Calu3 (cell line): ENCODE results near the gene CAPN7. TPM values are rescaled to one million over a fixed set of nuclear protein-coding genes. Genes with fewer than 3 reads are reported as not detected.

Experiments used
- BruUV-seq: library from RNA; stranded (reverse); fragments of 400-500 nt; replicated peaks from 2 replicates; lab custom pipeline; 2021; lab: Mats Ljungman, UMichigan
- CTCF ChIA-PET: fragments of 300-600 bp; sonication (Branson Sonifier 250); formaldehyde crosslinking; loops from one replicate; lab custom pipeline; 2022; ENCODE audit warnings: antibody characterized with exemption; lab: Charles Lee
- DNase-seq: peaks from one replicate; pipeline ENCODE4 v3.0.0; 2022
- H3K27ac Mint-ChIP-seq: one replicate; pipeline ENCODE4 v1.8.0; 2022; ENCODE audit warnings: mixed read lengths; ENCODE audit not compliant: unreplicated experiment
- H3K27me3 Mint-ChIP-seq: one replicate; pipeline ENCODE4 v1.8.0; 2022; ENCODE audit warnings: mixed read lengths; ENCODE audit not compliant: unreplicated experiment
- H3K36me3 Mint-ChIP-seq: one replicate; pipeline ENCODE4 v1.8.0; 2022; ENCODE audit warnings: mild to moderate bottlenecking, moderate library complexity, mixed read lengths; ENCODE audit not compliant: insufficient read depth, unreplicated experiment
- H3K4me1 Mint-ChIP-seq: one replicate; pipeline ENCODE4 v1.8.0; 2022; ENCODE audit warnings: mild to moderate bottlenecking, low read depth, mixed read lengths; ENCODE audit not compliant: unreplicated experiment
- H3K4me3 Mint-ChIP-seq: one replicate; pipeline ENCODE4 v1.8.0; 2022; ENCODE audit warnings: mild to moderate bottlenecking, low read depth, moderate library complexity, mixed read lengths; ENCODE audit not compliant: unreplicated experiment
- H3K9me3 Mint-ChIP-seq: one replicate; pipeline ENCODE4 v1.8.0; 2022; ENCODE audit warnings: low read depth, mixed read lengths; ENCODE audit not compliant: unreplicated experiment
- CTCF ChIP-seq: fragments of 200-600 bp; IDR thresholded peaks from one replicate; pipeline ENCODE4 v1.8.0; 2022; ENCODE audit warnings: antibody characterized with exemption; ENCODE audit not compliant: unreplicated experiment
- intact Hi-C: fragments of 100-400 bp; cut with micrococcal nuclease; formaldehyde crosslinking; loops from one replicate; pipeline ENCODE4 v1.10.0; 2022; ENCODE audit not compliant: unreplicated experiment
- total RNA-seq: library from RNA; stranded (reverse); gene quantifications from 2 replicates; pipeline ENCODE4 v1.2.3, GENCODE V29; 2022

The CAPN7 gene
- total RNA-seq, 1 experiment from 2014 or later = 24.1 TPM

GRCh38 chr3:15171096-15171495, 35.0 kb upstream of the CAPN7 start:
- Mint-ChIP-seq H3K27me3 (peaks cover 71% of the 10 kb centered on the region), H3K4me1 (no peaks in the 10 kb centered on the region), H3K9me3 (no peaks in the 10 kb centered on the region), H3K4me3 (no peak overlapping the region), H3K27ac (no peak overlapping the region), H3K36me3 (no peaks in the 10 kb centered on the region)
- CTCF ChIA-PET = no interaction called here
- no peak for TF ChIP-seq CTCF
- DNase-seq = no peak
- intact Hi-C loops = no loop called here
- no TSS peak for BruUV-seq

GRCh38 chr3:15172806-15173205, 33.2 kb upstream of the CAPN7 start:
- no TSS peak for BruUV-seq
- intact Hi-C loops = no loop called here
- H3K36me3 Mint-ChIP-seq = no peaks in the 10 kb centered on the region
- no peak overlapping the region for H3K4me3 Mint-ChIP-seq
- DNase-seq = no peak
- H3K27me3 Mint-ChIP-seq = peaks cover 80% of the 10 kb centered on the region
- CTCF ChIA-PET = no interaction called here
- H3K4me1 Mint-ChIP-seq = no peaks in the 10 kb centered on the region
- H3K9me3 Mint-ChIP-seq = no peaks in the 10 kb centered on the region
- H3K27ac Mint-ChIP-seq = no peak overlapping the region
- no peak for TF ChIP-seq CTCF

- intact Hi-C loops = no loop called here
- BruUV-seq = no TSS peak
- peaks cover 95% of the 10 kb centered on the region for H3K27me3 Mint-ChIP-seq
- H3K4me3 Mint-ChIP-seq = no peak overlapping the region
- CTCF ChIA-PET = no interaction called here
- H3K4me1 Mint-ChIP-seq = no peaks in the 10 kb centered on the region
- H3K9me3 Mint-ChIP-seq = no peaks in the 10 kb centered on the region
- no peaks in the 10 kb centered on the region for H3K36me3 Mint-ChIP-seq
- no peak for DNase-seq
- no peak for TF ChIP-seq CTCF
- no peak overlapping the region for H3K27ac Mint-ChIP-seq
Observed at GRCh38 chr3:15174953-15175352, 31.1 kb upstream of the CAPN7 start.

- no peaks in the 10 kb centered on the region for H3K36me3 Mint-ChIP-seq
- CTCF ChIA-PET = no interaction called here
- H3K4me1 Mint-ChIP-seq = no peaks in the 10 kb centered on the region
- BruUV-seq = no TSS peak
- no peak for DNase-seq
- peaks cover 100% of the 10 kb centered on the region for H3K27me3 Mint-ChIP-seq
- H3K9me3 Mint-ChIP-seq = no peaks in the 10 kb centered on the region
- no peak overlapping the region for H3K27ac Mint-ChIP-seq
- no peak for TF ChIP-seq CTCF
- no peak overlapping the region for H3K4me3 Mint-ChIP-seq
- intact Hi-C loops = no loop called here
Observed at GRCh38 chr3:15175605-15176004, 30.4 kb upstream of the CAPN7 start.
